B cell (primary cell): ENCODE results near the gene RGS7. TPM values are rescaled to one million over a fixed set of nuclear protein-coding genes. Genes with fewer than 3 reads are reported as not detected.
"Not testable (repeated sequence)": the region's sequence is repeated elsewhere in the genome, so short reads cannot be mapped to it uniquely, and the experiment has no call there.

ENCODE experiments used
- ATAC-seq: fragments of 200-7000 bp; cut with Tn5 transposase; one replicate; pipeline ENCODE4 v1.10.0; 2021; ENCODE audit warnings: low read depth, mild to moderate bottlenecking, moderate number of reproducible peaks, moderate library complexity
- CTCF ChIA-PET: fragments of 350-600 bp; sonication (Branson Sonifier 250); formaldehyde crosslinking; loops from one replicate; lab custom pipeline; 2021; ENCODE audit warnings: antibody characterized with exemption, inconsistent platforms; lab: Charles Lee
- POLR2A ChIA-PET: fragments of 350-600 bp; sonication (Branson Sonifier 250); formaldehyde crosslinking; loops from one replicate; lab custom pipeline; 2021; ENCODE audit warnings: antibody characterized with exemption; lab: Charles Lee
- DNase-seq: peaks from one replicate; pipeline ENCODE4 v3.0.0; 2013
- H2AFZ ChIP-seq: 2 replicates; pipeline ENCODE4 v1.6.1; 2012; ENCODE audit warnings: mild to moderate bottlenecking, low read depth, low read length; ENCODE audit not compliant: insufficient read depth, poor library complexity, severe bottlenecking
- H3K27ac ChIP-seq, 2 donors: 1 replicate in 1 of 2; 2 replicates in 1 of 2; pipeline ENCODE4 v1.5.1; 2012 to 2013; ENCODE audit warnings: low read length in 2 of 2, mild to moderate bottlenecking in 2 of 2, moderate library complexity in 1 of 2
- H3K27me3 ChIP-seq, 4 experiments: fragments of 200-600 bp in 1 of 4; sonication (generic) in 1 of 4; replicated peaks in 1 of 4; 1 replicate in 2 of 4; 2 replicates in 2 of 4; pipeline versions ENCODE4 v1.6.1 to v1.7.0; 2013 to 2016; ENCODE audit warnings: low read length in 3 of 4, mild to moderate bottlenecking in 2 of 4, mixed read lengths in 1 of 4, moderate library complexity in 1 of 4; ENCODE audit not compliant: insufficient read depth in 4 of 4, control insufficient read depth in 3 of 4; ENCODE audit errors: control extremely low read depth in 1 of 4
- H3K36me3 ChIP-seq, 2 experiments: replicated peaks in 1 of 2; 1 replicate in 1 of 2; 2 replicates in 1 of 2; pipeline versions ENCODE4 v1.6.1 to v1.7.1; 2013; ENCODE audit warnings: low read length in 1 of 2; ENCODE audit not compliant: insufficient read depth in 2 of 2, control insufficient read depth in 1 of 2; ENCODE audit errors: control extremely low read depth in 1 of 2, extremely low read depth in 1 of 2
- H3K4me1 ChIP-seq, 2 donors: fragments of 200-600 bp in 1 of 2; sonication (generic) in 1 of 2; 1 replicate in 1 of 2; 2 replicates in 1 of 2; pipeline versions ENCODE4 v1.5.1 to v1.6.1; 2013 to 2017; ENCODE audit warnings: low read length in 2 of 2; ENCODE audit not compliant: control insufficient read depth in 2 of 2, insufficient read depth in 2 of 2
- H3K4me2 ChIP-seq: replicated peaks from 2 replicates; pipeline ENCODE3; 2012; ENCODE audit warnings: mild to moderate bottlenecking, low read depth, low read length; ENCODE audit not compliant: poor library complexity, severe bottlenecking
- H3K4me3 ChIP-seq, 5 experiments: fragments of 200-600 bp in 1 of 5; sonication (generic) in 1 of 5; 1 replicate in 3 of 5; 2 replicates in 2 of 5; pipeline versions ENCODE4 v1.5.1 to v1.7.0; 2011 to 2016; ENCODE audit warnings: low read length in 4 of 5, mild to moderate bottlenecking in 4 of 5, low read depth in 2 of 5, control low read depth in 1 of 5, moderate library complexity in 1 of 5; ENCODE audit not compliant: insufficient read depth in 1 of 5; ENCODE audit errors: control extremely low read depth in 1 of 5, extremely low read depth in 1 of 5
- H3K79me2 ChIP-seq: fragments of 200-600 bp; sonication (generic); one replicate; pipeline ENCODE4 v1.6.0; 2016; ENCODE audit warnings: low read length; ENCODE audit not compliant: control insufficient read depth, insufficient read depth
- H3K9ac ChIP-seq: fragments of 200-600 bp; sonication (generic); 2 replicates; pipeline ENCODE4 v1.6.1; 2017; ENCODE audit warnings: mild to moderate bottlenecking, low read length, moderate library complexity
- H3K9me3 ChIP-seq, 3 donors: one replicate each; pipeline versions ENCODE4 v1.6.1 to v1.7.1; 2013; ENCODE audit warnings: low read length in 2 of 3; ENCODE audit not compliant: control insufficient read depth in 2 of 3, insufficient read depth in 1 of 3; ENCODE audit errors: control extremely low read depth in 1 of 3
- H4K20me1 ChIP-seq: 2 replicates; pipeline ENCODE4 v1.6.0; 2012; ENCODE audit warnings: mild to moderate bottlenecking, low read length; ENCODE audit not compliant: insufficient read depth, control insufficient read depth, poor library complexity, severe bottlenecking
- H3K27ac Mint-ChIP-seq: one replicate; pipeline ENCODE4 v1.8.0; 2021; ENCODE audit warnings: mixed read lengths
- H3K27me3 Mint-ChIP-seq: one replicate; pipeline ENCODE4 v1.8.0; 2021; ENCODE audit warnings: mixed read lengths
- H3K4me1 Mint-ChIP-seq: one replicate; pipeline ENCODE4 v1.8.0; 2021; ENCODE audit warnings: mixed read lengths
- H3K4me3 Mint-ChIP-seq: one replicate; pipeline ENCODE4 v1.8.0; 2021; ENCODE audit warnings: mixed read lengths
- H3K9me3 Mint-ChIP-seq: one replicate; pipeline ENCODE4 v1.8.0; 2022; ENCODE audit warnings: mixed read lengths; ENCODE audit not compliant: insufficient read depth
- EZH2 ChIP-seq: IDR thresholded peaks from 2 replicates; pipeline ENCODE4 v1.6.1; 2012; ENCODE audit warnings: borderline replicate concordance, low read depth, mild to moderate bottlenecking, moderate library complexity, low read length; ENCODE audit not compliant: insufficient read depth, poor library complexity, severe bottlenecking
- WGBS: methylation state at CpG from one replicate; pipeline ENCODE4 v1.1.5; 2013; ENCODE audit warnings: missing lambda C conversion rate; ENCODE audit not compliant: insufficient coverage; 5-methylcytosine and 5-hydroxymethylcytosine counted together
- intact Hi-C: fragments of 100-400 bp; cut with micrococcal nuclease; formaldehyde crosslinking; loops from one replicate; pipeline ENCODE4 v1.10.0; 2022
- polyA plus RNA-seq: library from polyadenylated mRNA; depleted of rRNA; stranded (reverse); fragments of >200 nt; gene quantifications from 2 replicates; pipeline ENCODE4 v1.2.3, GENCODE V29; 2012
- total RNA-seq, 2 donors: library from RNA; stranded (reverse); fragments of 120-200 nt in 1 of 2; gene quantifications; 1 replicate in 1 of 2; 2 replicates in 1 of 2; pipeline versions ENCODE4 v1.2.3 to v1.2.4, GENCODE V29; 2013 to 2022
- TF ChIP-seq, protein P1 (sequence below): fragments of 200-600 bp; IDR thresholded peaks from one replicate; pipeline ENCODE4 v1.8.0; 2022; ENCODE audit warnings: antibody characterized with exemption, mild to moderate bottlenecking

The RGS7 gene
- total and polyA plus RNA-seq, 2 donors (not counting 1 experiment from before 2014, with no cell fraction given): 0.15 to 1.8 TPM

DNA sequence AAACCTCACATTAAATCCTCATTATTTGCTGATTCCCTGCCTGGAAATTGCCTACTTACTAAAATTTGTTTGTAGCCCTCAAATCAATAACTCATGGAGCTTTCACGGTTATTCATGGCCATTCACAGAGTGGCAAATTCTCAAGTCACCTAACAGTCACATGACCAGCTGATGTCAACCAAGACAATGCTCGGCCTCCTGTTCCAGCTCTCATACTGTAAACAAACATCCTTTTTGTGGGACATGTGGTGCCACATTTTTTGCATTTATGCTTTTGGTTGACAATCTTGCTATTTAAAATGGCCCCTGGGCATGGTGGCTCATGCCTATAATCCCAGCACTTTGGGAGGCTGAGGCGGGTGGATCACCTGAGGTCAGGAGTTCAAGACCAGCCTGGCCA is 473.5 kb downstream of the RGS7 start:
- Mint-ChIP-seq H3K4me3 (no peak overlapping the region), H3K27me3 (no peaks in the 10 kb centered on the region), H3K4me1 (no peaks in the 10 kb centered on the region), H3K27ac (no peak overlapping the region), H3K9me3 (peaks cover 1% of the 10 kb centered on the region)
- DNase-seq: no peak
- no peaks in the 10 kb centered on the region for H3K4me1 ChIP-seq
- intact Hi-C loops: no loop called here
- no peak overlapping the region for H3K27ac ChIP-seq
- H3K79me2 ChIP-seq: no peaks in the 10 kb centered on the region
- ChIA-PET POLR2A (no interaction called here), CTCF (interaction anchor here (0.6 kb wide), 1 partner anchor 9 kb away, joined by 4 read pairs; no protein-coding TSS in a partner anchor)
- TF ChIP-seq, protein P1, sequence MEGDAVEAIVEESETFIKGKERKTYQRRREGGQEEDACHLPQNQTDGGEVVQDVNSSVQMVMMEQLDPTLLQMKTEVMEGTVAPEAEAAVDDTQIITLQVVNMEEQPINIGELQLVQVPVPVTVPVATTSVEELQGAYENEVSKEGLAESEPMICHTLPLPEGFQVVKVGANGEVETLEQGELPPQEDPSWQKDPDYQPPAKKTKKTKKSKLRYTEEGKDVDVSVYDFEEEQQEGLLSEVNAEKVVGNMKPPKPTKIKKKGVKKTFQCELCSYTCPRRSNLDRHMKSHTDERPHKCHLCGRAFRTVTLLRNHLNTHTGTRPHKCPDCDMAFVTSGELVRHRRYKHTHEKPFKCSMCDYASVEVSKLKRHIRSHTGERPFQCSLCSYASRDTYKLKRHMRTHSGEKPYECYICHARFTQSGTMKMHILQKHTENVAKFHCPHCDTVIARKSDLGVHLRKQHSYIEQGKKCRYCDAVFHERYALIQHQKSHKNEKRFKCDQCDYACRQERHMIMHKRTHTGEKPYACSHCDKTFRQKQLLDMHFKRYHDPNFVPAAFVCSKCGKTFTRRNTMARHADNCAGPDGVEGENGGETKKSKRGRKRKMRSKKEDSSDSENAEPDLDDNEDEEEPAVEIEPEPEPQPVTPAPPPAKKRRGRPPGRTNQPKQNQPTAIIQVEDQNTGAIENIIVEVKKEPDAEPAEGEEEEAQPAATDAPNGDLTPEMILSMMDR: no peak
- no peak for TF ChIP-seq EZH2
- no peak overlapping the region for H3K4me2 ChIP-seq
- no peaks in the 10 kb centered on the region for H3K27me3 ChIP-seq
- no peaks in the 10 kb centered on the region for H3K36me3 ChIP-seq
- H3K9ac ChIP-seq: no peak overlapping the region
- WGBS: 100% methylated on average over 1 of the region's 3 CpGs
- no peak for ATAC-seq
- no peaks in the 10 kb centered on the region for H4K20me1 ChIP-seq
- H3K9me3 ChIP-seq: peaks cover 0 to 4% (median 0%) of the 10 kb centered on the region in 3 donors
- H2AFZ ChIP-seq: no peak overlapping the region
- H3K4me3 ChIP-seq: no peak overlapping the region

- H4K20me1 ChIP-seq, H3K4me1 ChIP-seq, intact Hi-C loops, H3K79me2 ChIP-seq, H3K27me3 Mint-ChIP-seq, H2AFZ ChIP-seq, H3K9me3 ChIP-seq, H3K4me3 ChIP-seq, H3K36me3 ChIP-seq, H3K4me3 Mint-ChIP-seq, H3K27me3 ChIP-seq, H3K4me1 Mint-ChIP-seq, DNase-seq, H3K9ac ChIP-seq, POLR2A ChIA-PET, H3K27ac Mint-ChIP-seq, H3K4me2 ChIP-seq, ATAC-seq, H3K9me3 Mint-ChIP-seq, CTCF ChIA-PET, H3K27ac ChIP-seq: not testable (repeated sequence)
- no CpG with 5 or more reads among the region's 6 CpGs for WGBS
These were observed 474.2 kb downstream of the RGS7 start for GRCh38 chr1:240882656-240883308.
